Esophagus squamous epithelium (tissue), 5 donors: Measurements from ENCODE around the gene PUS1. TPM values are rescaled to one million over a fixed set of nuclear protein-coding genes. Genes with fewer than 3 reads are reported as not detected.

Experiments used
- DNase-seq: peaks from one replicate; lab custom pipeline; 2025; lab: John Stamatoyannopoulos, UW
- H3K27ac ChIP-seq, 4 donors: fragments of 200-600 bp; sonication (generic); one replicate each; pipeline ENCODE4 v1.5.1; 2016 to 2019; ENCODE audit warnings: mild to moderate bottlenecking in 1 of 4
- H3K27me3 ChIP-seq, 4 donors: fragments of 200-600 bp; sonication (generic); 1 replicate in 3 of 4; 2 replicates in 1 of 4; pipeline versions ENCODE4 v1.5.1 to v1.6.0; 2017 to 2021; ENCODE audit warnings: antibody characterized with exemption in 1 of 4
- H3K36me3 ChIP-seq, 3 donors: fragments of 200-600 bp; sonication (generic); one replicate each; pipeline ENCODE4 v1.5.1; 2016 to 2019
- H3K4me1 ChIP-seq, 3 donors: fragments of 200-600 bp; sonication (generic); one replicate each; pipeline ENCODE4 v1.5.1; 2017 to 2019
- H3K4me3 ChIP-seq, 4 donors: fragments of 200-600 bp; sonication (generic); 1 replicate in 3 of 4; 2 replicates in 1 of 4; pipeline ENCODE4 v1.5.1; 2016 to 2019; ENCODE audit warnings: mild to moderate bottlenecking in 2 of 4, moderate library complexity in 1 of 4
- H3K9me3 ChIP-seq, 3 donors: fragments of 200-600 bp; sonication (generic); one replicate each; pipeline ENCODE4 v1.5.1; 2016 to 2019
- POLR2A ChIP-seq, 4 donors: fragments of 450-650 bp; IDR thresholded peaks; one replicate each; pipeline ENCODE4 v1.6.1; 2017; ENCODE audit warnings: antibody characterized with exemption in 4 of 4, mild to moderate bottlenecking in 4 of 4, moderate library complexity in 3 of 4
- WGBS, 2 donors: methylation state at CpG; one replicate each; pipeline ENCODE4 v1.1.5; 2018; 5-methylcytosine and 5-hydroxymethylcytosine counted together
- intact Hi-C: fragments of 100-400 bp; cut with DNase I; formaldehyde crosslinking; loops from one replicate; pipeline ENCODE4 v1.15.0; 2022
- total RNA-seq, 4 donors: library from RNA; depleted of rRNA; stranded (reverse); fragments of >200 nt; gene quantifications; one replicate each; pipeline ENCODE4 v1.1.0, GENCODE V29; 2016
- TF ChIP-seq, protein P1 (sequence below), 6 experiments: fragments of 450-650 bp in 4 of 6; fragments of 200-600 bp in 2 of 6; sonication (generic) in 2 of 6; IDR thresholded peaks; one replicate each; pipeline ENCODE4 v1.5.1; 2016 to 2019; ENCODE audit warnings: antibody characterized with exemption in 6 of 6, mild to moderate bottlenecking in 4 of 6, moderate library complexity in 4 of 6
- donor health status: DM: yes; HTN: yes; CAD: no.

Gene PUS1
- total RNA-seq, 4 donors from 2014 or later: 8.1 to 24.2 (median 19.8) TPM

DNA sequence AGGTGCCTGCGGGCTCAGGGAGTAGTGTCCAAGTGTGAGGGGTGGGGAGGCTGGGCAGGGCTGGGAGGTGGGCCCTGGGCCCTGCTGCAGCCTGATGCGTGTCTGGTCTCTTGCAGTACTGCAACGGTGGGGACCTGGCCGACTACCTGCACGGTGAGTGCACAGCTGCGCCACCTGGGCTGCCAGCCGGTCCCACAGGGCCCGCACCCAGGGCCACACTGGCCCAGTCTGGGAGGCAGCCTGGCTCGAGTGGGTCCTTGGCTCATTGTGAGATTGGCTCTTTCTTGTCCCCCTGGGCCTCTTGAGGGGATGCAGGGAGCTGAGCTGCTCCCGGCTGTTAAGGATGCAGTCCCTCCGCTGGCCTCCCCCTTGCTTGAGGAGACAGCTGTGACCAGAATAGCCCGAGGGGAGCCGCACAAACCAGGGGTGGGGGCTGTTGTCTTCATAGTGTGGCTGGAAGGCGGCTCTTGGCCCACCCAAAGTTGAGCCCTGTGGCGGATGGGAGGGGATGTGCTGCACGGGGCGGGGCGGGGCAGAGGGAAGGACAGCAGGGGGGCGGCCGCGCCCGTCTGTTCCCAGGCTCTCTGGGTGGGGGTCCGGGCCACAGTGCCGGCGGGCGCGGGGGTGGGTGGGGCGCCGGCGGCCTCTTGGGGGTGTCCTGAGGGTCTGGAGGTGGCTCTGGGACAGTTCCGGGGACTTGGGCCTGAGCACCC, 21.5 kb upstream of the PUS1 start:
- Histone ChIP-seq H3K4me1 (peaks cover 3 to 39% (median 18%) of the 10 kb centered on the region in 3 donors), H3K27me3 (no peaks in the 10 kb centered on the region), H3K36me3 (peaks cover 30 to 69% (median 38%) of the 10 kb centered on the region in 3 donors), H3K9me3 (no peaks in the 10 kb centered on the region), H3K4me3 (no peak overlapping the region), H3K27ac (no peak overlapping the region)
- WGBS, 2 donors: 100% methylated on average over 1 of the region's 31 CpGs
- TF ChIP-seq, protein P1, sequence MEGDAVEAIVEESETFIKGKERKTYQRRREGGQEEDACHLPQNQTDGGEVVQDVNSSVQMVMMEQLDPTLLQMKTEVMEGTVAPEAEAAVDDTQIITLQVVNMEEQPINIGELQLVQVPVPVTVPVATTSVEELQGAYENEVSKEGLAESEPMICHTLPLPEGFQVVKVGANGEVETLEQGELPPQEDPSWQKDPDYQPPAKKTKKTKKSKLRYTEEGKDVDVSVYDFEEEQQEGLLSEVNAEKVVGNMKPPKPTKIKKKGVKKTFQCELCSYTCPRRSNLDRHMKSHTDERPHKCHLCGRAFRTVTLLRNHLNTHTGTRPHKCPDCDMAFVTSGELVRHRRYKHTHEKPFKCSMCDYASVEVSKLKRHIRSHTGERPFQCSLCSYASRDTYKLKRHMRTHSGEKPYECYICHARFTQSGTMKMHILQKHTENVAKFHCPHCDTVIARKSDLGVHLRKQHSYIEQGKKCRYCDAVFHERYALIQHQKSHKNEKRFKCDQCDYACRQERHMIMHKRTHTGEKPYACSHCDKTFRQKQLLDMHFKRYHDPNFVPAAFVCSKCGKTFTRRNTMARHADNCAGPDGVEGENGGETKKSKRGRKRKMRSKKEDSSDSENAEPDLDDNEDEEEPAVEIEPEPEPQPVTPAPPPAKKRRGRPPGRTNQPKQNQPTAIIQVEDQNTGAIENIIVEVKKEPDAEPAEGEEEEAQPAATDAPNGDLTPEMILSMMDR (IDR thresholded peaks at IDR 0.05): no peak
- TF ChIP-seq POLR2A (IDR thresholded peaks at IDR 0.05): no peak
- intact Hi-C loops: no loop called here
- no peak for DNase-seq

DNA sequence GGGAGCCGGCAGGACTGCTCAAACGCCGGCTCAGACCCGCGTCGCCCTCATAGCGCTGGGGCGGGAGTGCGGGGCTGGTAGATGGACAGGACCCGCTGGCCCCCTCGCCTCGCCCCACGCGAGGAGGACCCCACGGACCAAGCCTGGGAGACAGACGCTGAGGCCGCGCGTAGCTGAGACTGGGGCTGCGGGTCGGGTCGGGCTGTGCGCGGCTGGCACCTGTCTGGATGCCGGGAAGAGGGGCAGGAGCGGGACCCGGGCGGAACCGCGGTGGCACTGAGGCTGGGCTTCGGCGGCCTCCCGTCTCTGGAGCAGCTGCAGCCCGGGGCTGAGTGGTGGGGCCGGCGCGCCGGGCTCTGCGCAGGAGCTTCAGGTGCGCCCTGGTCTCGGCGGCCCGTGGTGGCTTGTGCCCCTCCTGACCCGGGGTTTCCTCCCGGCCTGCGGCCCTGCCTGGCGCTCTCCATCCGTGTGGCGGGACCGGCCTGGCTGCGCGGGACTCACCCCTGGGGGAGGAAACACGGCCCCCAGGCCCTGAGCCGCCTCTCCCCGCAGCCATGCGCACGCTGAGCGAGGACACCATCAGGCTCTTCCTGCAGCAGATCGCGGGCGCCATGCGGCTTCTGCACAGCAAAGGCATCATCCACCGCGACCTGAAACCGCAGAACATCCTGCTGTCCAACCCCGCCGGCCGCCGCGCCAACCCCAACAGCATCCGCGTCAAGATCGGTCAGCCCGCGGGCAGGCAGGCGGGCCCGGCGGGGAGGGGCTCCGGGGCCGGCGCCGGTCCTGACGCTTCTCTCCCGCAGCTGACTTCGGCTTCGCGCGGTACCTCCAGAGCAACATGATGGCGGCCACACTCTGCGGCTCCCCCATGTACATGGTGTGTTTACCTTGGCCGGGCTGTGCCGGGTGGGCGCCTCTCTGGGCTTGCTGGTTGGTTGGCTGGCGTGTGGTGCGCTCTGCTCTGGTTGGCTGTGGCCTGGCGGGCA, 20.7 kb upstream of the PUS1 start:
- H3K36me3 ChIP-seq: peaks cover 30 to 78% (median 38%) of the 10 kb centered on the region in 3 donors
- intact Hi-C loops: no loop called here
- no peak for DNase-seq

DNA sequence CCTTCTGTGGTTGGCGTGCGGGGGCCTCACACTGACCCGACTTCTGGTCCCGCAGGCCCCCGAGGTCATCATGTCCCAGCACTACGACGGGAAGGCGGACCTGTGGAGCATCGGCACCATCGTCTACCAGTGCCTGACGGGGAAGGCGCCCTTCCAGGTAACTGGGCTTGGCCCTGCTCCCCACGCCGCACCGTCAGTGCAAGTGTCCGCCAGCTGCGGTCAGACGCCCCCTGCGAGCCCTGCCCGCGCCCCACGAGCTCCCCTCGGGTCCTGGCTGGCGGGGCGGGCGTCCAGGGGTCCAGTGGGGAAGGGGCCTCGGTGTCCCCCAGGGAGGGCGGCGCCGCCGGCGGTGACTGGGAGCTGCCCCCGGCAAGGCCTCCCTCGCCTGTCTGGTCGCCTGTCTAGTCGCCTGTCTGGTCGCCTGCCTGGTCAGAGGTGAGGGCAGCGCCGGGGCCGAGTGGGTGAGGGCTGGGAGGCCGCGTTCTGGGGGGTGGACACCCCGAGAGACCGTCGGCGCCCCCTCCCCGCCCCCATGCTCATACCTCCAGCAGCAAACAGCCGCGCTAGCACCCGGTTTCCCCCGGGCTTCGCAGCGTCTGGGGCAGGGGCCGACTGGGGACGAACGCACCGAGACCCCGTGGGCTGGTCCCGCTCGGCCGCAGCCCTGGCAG, 19.9 kb upstream of the PUS1 start:
- no peaks in the 10 kb centered on the region for H3K9me3 ChIP-seq
- peaks cover 0 to 27% (median 11%) of the 10 kb centered on the region in 3 donors for H3K4me1 ChIP-seq
- H3K36me3 ChIP-seq: peaks cover 30 to 86% (median 45%) of the 10 kb centered on the region in 3 donors
- no peaks in the 10 kb centered on the region for H3K27me3 ChIP-seq
- TF ChIP-seq, protein P1 (IDR thresholded peaks at IDR 0.05): no peak
- TF ChIP-seq POLR2A (IDR thresholded peaks at IDR 0.05): no peak
- intact Hi-C loops: no loop called here
- no peak for DNase-seq
- H3K27ac ChIP-seq: no peak overlapping the region
- 98% methylated on average over 7 of the region's 61 CpGs; no CpG with 5 or more reads in 1 of the 2 donors for WGBS, 2 donors
- H3K4me3 ChIP-seq: no peak overlapping the region

More for the DNA sequence above, 20.7 kb upstream of the PUS1 start:
- TF ChIP-seq, protein P1 (IDR thresholded peaks at IDR 0.05): no peak
- no peak for TF ChIP-seq POLR2A (IDR thresholded peaks at IDR 0.05)
- Histone ChIP-seq H3K4me3 (no peak overlapping the region), H3K27me3 (no peaks in the 10 kb centered on the region), H3K27ac (no peak overlapping the region), H3K4me1 (peaks cover 0 to 35% (median 14%) of the 10 kb centered on the region in 3 donors), H3K9me3 (no peaks in the 10 kb centered on the region)
- WGBS, 2 donors: 95 to 96% methylated on average over 21 to 30 of the region's 96 CpGs

DNA sequence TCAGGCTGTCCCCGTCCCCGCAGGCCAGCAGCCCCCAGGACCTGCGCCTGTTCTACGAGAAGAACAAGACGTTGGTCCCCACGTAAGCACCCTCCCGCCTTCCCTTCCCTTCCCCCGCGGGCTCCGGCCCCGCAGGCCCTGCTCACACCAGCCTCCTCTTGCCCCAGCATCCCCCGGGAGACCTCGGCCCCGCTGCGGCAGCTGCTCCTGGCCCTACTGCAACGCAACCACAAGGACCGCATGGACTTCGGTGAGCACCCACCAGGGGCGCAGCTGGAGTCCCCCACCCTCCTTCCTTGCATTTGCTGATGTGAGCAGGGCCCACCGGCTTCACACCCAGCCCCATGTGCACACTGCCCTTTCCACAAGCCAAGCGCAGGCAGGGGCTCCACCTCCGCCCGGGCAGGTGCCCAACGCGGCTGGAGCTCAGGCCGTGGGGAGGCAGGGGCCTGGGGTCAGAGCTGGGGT, 19.3 kb upstream of the PUS1 start:
- H3K4me1 ChIP-seq: peaks cover 0 to 21% (median 11%) of the 10 kb centered on the region in 3 donors
- H3K4me3 ChIP-seq: no peak overlapping the region
- 94 to 95% methylated on average over 12 to 16 of the region's 26 CpGs for WGBS, 2 donors
- H3K27me3 ChIP-seq: no peaks in the 10 kb centered on the region
- H3K36me3 ChIP-seq: peaks cover 34 to 92% (median 50%) of the 10 kb centered on the region in 3 donors
- intact Hi-C loops: no loop called here
- no peak for TF ChIP-seq POLR2A (IDR thresholded peaks at IDR 0.05)
- TF ChIP-seq, protein P1 (IDR thresholded peaks at IDR 0.05): no peak
- H3K27ac ChIP-seq: no peak overlapping the region
- no peak for DNase-seq
- H3K9me3 ChIP-seq: no peaks in the 10 kb centered on the region
